ENCODE results near the gene CDKN1B.

GRCh38 chr12:12682284-12682683 lies 34.9 kb upstream of the CDKN1B start:
- no peak for TF ChIP-seq POLR2A (IDR thresholded peaks at IDR 0.05; ENCODE audit: low read depth, low read length)
- TF ChIP-seq SPI1 (IDR thresholded peaks at IDR 0.05; ENCODE audit: low read depth, low read length), result no peak
- TF ChIP-seq POLR2AphosphoS5 (IDR thresholded peaks at IDR 0.05; ENCODE audit: low read depth, low read length), result no peak
- no peak for TF ChIP-seq PAX5 (IDR thresholded peaks at IDR 0.05; ENCODE audit: insufficient read depth, low read length, severe bottlenecking)
- TF ChIP-seq TAF1 (IDR thresholded peaks at IDR 0.05; ENCODE audit: low read depth, low read length), result no peak

Data from GM12891 (cell line).